Hepatocyte (in vitro differentiated cells): ENCODE results near the gene SENP7.

Experiments used
- CTCF ChIP-seq: fragments of 200-600 bp; sonication (generic); IDR thresholded peaks from 2 replicates; pipeline ENCODE4 v1.5.1; 2016; ENCODE audit warnings: antibody characterized with exemption, mild to moderate bottlenecking; ENCODE audit not compliant: poor library complexity
- EZH2 ChIP-seq: fragments of 200-600 bp; sonication (generic); IDR thresholded peaks from 2 replicates; pipeline ENCODE4 v1.6.1; 2016; ENCODE audit warnings: antibody characterized with exemption, mild to moderate bottlenecking, borderline replicate concordance
- EZH2phosphoT487 ChIP-seq: fragments of 200-600 bp; sonication (generic); IDR thresholded peaks from one replicate; pipeline ENCODE4 v1.6.1; 2018; ENCODE audit warnings: antibody characterized with exemption, mild to moderate bottlenecking, low read depth, moderate library complexity; ENCODE audit not compliant: unreplicated experiment, severe bottlenecking

DNA sequence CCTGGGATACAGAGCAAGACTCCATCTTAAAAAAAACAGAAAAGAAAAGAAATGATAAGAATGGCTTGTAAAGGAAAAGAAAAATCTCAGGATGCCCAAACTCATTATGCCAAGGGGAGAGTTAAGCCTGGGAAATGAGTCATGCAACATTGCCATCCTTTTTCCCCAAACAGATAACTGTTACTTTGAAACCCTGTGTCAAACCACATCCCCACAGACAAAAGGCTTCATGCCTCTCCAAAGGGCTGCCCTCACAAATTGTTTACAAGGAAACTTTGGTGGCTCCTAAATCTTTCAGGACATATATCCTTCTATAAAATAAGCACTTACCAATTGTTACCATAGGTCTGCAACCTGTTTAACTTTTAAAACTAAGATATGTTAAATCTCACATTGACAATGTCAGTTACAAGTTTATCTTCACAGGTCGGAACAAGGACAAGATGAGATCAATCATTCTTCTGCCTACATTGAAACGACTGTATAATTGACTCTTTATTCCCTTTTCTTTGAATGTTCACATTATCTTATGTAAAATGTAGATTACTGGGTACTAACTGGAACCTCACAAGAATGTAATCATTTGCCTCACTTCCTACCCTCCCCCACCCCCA is 18.6 kb upstream of the SENP7 start:
- TF ChIP-seq CTCF (no peak), EZH2 (no peak), EZH2phosphoT487 (no peak)
